DMS53 (cell line): ENCODE results near the gene OR51A7.
"Not testable (repeated sequence)": the region's sequence is repeated elsewhere in the genome, so short reads cannot be mapped to it uniquely, and the experiment has no call there.

ENCODE experiments used
- DNase-seq: peaks from one replicate; lab custom pipeline; 2025; lab: John Stamatoyannopoulos, UW

OR51A7 gene, protein sequence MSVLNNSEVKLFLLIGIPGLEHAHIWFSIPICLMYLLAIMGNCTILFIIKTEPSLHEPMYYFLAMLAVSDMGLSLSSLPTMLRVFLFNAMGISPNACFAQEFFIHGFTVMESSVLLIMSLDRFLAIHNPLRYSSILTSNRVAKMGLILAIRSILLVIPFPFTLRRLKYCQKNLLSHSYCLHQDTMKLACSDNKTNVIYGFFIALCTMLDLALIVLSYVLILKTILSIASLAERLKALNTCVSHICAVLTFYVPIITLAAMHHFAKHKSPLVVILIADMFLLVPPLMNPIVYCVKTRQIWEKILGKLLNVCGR

DNA sequence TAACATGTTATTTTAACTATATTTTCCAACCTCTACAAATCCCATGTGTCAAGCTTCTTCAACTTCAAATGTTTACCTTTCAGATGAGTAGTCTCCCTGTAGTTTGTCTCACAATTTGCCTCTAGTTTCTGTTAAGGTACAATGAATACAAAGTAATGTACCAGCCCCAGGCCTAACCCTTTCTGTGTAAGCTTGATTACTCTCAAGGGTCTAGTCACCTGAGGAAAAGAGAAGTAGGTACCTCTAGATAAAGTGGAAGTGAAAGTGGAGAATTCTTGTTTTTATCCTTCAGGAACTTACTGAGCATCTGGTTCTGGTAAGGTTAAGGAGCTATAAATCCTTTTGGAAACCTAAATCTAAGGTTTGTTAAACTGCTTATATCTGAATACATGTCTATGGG lies at the start of gene OR51A7:
TSS of gene OR51A7 (plus strand) at position 300 of the 400 bp plus-strand sequence. CDS start 3,587 bp downstream, outside the sequence.
- DNase-seq, result peak; percentile 64

- DNase-seq, result not testable (repeated sequence)
Observed at GRCh38 chr11:4854286-4854685, 49.3 kb upstream of the OR51A7 start.

DNA sequence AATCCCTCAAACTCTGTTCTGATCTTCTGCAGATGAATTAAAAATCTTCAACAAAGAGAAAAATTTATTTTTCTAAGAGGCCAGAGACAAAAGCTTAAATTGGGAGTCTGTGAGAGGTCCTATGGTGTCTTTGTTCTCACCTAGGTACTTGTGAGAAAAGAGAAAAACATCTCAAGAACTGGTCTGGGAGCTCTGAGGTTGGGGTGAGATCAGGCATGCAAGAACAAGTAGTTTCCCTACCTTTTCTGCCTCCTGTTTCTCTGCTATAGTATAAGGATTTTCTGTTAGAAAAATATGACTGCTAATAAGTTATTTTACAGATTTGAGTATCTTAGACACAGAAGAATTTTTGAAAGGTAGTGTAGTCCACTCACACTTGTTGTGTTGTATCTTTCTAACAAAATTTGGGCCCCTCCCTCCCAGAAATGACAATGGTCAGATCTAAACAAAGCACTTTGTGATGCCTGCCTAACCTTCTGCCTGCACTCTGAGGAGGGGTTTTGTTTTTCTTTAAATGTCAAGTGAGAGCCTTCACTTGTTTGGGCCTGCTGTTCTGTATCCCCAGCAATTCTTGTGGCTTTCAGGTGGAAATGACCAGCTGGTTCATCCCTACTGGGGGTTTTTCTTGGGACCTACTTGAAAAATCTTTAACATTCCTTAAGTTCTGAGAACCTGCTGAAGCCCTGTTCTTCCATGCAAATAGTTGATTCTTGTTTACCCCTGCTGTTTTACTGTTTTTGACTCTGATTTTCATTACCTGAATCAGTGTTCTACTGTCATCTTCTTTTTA lies 40.9 kb upstream of the OR51A7 start:
- no peak for DNase-seq

- DNase-seq, result no peak
Observed at GRCh38 chr11:4863876-4864275, 39.7 kb upstream of the OR51A7 start.

DNA sequence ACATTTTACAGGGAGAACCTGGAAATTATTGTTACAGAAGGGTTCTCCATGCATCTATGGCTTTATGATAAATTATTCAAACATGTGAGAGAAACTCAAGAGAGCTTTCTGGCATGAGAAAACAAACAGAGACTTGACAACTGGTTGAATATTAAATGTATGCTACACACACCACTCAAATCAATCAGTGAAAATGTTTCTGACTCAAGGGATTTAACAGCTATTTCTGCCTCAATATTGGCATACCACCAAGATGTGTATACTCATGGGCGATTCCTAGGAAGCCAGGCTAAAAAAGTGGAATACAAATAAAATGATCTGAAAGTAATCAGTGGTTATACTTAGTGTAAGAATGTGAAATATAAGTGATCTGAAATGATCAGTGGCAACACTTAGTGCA lies 37.7 kb upstream of the OR51A7 start:
- peak; percentile 68 for DNase-seq

GRCh38 chr11:4881188-4881587 lies 22.4 kb upstream of the OR51A7 start:
- no peak for DNase-seq

DNA sequence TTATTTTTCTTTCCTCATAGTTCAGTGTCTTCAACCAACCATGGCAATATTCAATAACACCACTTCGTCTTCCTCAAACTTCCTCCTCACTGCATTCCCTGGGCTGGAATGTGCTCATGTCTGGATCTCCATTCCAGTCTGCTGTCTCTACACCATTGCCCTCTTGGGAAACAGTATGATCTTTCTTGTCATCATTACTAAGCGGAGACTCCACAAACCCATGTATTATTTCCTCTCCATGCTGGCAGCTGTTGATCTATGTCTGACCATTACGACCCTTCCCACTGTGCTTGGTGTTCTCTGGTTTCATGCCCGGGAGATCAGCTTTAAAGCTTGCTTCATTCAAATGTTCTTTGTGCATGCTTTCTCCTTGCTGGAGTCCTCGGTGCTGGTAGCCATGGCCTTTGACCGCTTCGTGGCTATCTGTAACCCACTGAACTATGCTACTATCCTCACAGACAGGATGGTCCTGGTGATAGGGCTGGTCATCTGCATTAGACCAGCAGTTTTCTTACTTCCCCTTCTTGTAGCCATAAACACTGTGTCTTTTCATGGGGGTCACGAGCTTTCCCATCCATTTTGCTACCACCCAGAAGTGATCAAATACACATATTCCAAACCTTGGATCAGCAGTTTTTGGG lies 21.6 kb upstream of the OR51A7 start, which contains the start of gene OR51T1:
TSS of gene OR51T1 (plus strand) at position 41 of the 641 bp plus-strand sequence. CDS start at position 41, 0 bp downstream.
- no peak for DNase-seq

DNA sequence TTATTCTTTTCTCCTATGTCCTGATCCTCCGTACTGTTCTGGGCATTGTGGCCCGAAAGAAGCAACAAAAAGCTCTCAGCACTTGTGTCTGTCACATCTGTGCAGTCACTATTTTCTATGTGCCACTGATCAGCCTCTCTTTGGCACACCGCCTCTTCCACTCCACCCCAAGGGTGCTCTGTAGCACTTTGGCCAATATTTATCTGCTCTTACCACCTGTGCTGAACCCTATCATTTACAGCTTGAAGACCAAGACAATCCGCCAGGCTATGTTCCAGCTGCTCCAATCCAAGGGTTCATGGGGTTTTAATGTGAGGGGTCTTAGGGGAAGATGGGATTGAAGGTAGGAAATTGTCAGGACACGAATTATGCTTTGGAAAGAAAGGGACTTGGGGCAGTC lies 21.0 kb upstream of the OR51A7 start:
- peak; percentile 48 for DNase-seq

DNA sequence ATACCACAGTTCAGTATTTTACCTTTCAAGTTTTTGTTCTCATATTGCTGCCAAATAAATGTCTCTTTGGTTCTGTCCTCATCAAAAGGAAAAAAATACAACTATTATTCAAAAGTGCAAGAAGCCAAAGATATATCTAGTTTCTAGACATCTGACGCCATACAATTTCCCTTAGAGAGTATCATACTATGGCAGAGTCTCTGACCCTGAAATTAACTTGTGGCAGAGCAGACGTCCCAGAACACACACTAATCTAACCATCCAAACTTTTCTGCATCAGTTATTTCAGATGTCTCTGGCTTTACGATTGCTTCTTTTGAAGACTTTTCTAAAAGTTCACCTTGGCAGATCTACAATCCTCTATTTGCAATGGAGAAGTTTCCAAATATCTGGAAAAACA lies 19.2 kb upstream of the OR51A7 start:
- no peak for DNase-seq

DNA sequence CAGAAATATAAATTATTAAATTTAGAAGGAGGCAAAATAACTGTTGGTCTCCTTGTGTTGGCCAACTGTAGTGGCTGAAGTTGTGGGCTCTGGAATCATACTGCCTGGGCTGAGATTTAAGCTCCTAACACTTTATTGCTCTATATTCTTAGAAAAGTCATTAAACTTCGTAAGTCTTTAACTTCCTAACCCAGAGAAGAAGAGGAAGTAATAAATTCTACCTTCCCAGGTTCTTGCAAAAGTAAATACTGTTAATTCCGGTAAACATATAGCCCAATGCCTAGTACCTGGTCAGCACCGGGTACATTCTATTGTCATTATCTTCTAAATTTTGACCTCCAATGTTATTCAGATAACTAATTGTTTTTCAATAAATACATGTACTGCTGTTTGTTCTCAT lies 17.4 kb upstream of the OR51A7 start:
- DNase-seq, result no peak

DNA sequence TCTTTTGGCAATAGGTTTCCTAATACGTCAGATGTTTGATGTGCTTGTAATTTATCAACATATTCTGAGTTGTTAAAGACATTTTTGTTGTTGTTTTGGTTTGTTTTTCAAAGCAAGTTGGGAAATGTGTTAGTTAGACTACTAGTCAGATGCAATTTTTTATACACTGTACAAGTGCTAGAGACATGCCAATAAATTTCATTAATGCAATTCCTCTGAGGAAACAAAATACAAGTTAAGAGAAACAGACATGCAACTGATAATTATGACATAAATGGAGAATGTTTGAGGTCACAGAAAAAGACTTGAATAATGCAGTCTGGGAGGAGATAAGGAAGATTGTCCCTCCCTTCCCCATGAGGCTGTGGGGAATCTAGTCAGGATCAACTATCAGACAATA lies 16.0 kb upstream of the OR51A7 start:
- no peak for DNase-seq

GRCh38 chr11:4890279-4890678 lies 13.3 kb upstream of the OR51A7 start:
- peak; percentile 27 for DNase-seq

DNA sequence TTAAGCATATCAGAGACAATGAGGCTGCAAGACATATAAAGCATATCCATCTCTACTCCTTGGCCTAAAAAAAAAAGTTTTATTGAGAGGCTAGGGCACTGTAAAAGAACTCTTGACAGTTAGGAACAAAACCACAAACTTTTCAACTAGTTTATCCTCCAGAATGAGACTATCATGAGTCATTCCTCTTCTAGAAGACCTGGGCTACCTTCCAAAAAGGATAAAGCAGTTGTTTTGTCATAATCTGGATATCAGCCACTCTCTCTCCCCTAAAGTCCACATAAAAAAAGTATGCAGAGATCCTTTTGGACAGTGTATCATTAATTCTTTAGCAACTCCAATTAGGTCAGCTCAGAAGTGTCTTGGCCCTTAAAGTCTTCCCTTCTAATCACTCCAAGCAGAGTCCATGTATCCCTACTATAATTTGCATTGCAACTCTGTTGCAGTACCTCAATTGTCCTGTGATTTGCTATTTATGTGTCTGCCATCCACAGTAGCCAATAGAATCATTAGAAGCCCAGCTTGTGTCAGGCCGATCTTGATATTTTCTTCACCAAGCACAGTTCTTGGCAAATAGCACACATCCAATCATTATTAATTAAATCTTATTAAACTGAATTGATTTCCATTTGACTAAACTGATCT lies 11.5 kb upstream of the OR51A7 start:
- peak; percentile 55 for DNase-seq

DNA sequence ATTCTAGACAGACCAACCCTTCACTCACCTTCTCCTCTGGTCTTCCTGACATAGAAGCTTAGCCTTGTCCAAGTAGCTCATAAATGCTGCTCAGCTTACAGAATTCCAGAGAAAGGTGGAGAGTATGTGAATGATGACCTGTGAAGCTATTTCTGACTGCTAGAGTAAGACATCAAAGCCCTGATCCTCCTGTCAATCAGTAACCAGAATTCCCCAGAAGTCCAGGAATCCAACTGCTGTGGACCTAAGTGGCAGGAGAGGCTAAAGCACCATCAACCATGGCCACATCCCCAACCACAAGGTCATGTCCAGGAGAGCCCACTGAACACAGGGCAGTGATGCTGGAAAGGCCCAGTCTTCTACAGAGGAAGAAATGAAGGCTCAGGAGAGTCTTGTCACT lies 13.0 kb downstream of the OR51A7 start:
- peak; percentile 79 for DNase-seq

DNA sequence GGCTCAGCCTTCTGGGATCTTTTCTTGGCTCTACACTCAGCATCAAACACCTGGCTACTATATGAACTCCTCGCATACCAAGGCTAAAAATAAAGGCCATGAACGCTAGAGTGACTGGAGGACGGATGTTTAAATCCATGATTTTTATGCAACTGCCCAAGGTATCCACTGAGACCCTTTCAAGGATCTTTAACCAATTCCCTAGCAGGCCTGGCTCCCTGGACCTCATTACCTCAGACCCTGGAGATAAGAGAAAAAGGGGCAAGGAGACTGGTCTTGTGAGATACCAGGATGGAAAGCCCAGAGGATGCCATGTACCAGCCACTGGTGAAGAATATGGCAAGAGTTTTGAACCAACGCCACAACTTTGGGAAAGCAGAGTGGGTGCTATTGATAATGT lies 15.7 kb downstream of the OR51A7 start, which contains the start of gene OR51G2:
TSS of gene OR51G2 (minus strand) at position 101 of the 400 bp plus-strand sequence. CDS start 3,687 bp downstream, outside the sequence.
- DNase-seq, result no peak

GRCh38 chr11:4921796-4922195 lies 18.2 kb downstream of the OR51A7 start:
- DNase-seq, result peak; percentile 88

GRCh38 chr11:4922304-4922703 lies 18.7 kb downstream of the OR51A7 start:
- peak; percentile 46 for DNase-seq

- DNase-seq, result no peak
Observed at GRCh38 chr11:4924239-4924638, 20.7 kb downstream of the OR51A7 start, which contains the start of gene OR51G1. OR51G1 (minus strand) TSS chr11:4924339; CDS start chr11:4924339, 0 bp downstream.

DNA sequence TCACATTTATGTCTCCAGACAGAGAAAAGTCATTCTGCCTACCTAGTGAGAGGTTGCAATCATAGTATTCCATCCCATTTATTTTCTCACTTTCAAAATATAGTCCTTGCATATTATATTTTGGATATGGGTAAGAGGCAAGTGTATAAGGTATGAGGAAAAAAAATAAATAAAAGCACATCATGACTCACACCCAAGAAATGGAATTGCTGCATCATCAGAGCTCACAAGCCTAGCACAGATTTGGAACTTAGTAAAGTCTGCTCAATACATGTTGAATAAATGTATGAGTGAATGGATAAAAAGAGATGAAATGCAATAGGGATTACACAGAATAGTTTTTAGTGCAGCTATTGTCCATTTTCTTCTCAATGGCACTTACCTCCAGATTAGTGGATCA lies 23.0 kb downstream of the OR51A7 start:
- DNase-seq, result peak; percentile 30

GRCh38 chr11:4932751-4933150 lies 29.2 kb downstream of the OR51A7 start:
- no peak for DNase-seq

- DNase-seq, result no peak
Observed at GRCh38 chr11:4936745-4937144, 33.2 kb downstream of the OR51A7 start.

- DNase-seq, result no peak
Observed at GRCh38 chr11:4947505-4947904, 43.9 kb downstream of the OR51A7 start, which contains the start of gene OR51A4. OR51A4 (minus strand) TSS chr11:4947605; CDS start chr11:4947100, 505 bp downstream.
